Measurements from ENCODE around the gene ASB2.

ASB2 gene

GRCh38 chr14:93999573-93999972, 23.2 kb upstream of the ASB2 start:
- DNase-seq, result no peak

- no peak for DNase-seq
Observed at GRCh38 chr14:93998871-93999403, 22.6 kb upstream of the ASB2 start.

- DNase-seq, result no peak
Observed at GRCh38 chr14:93997916-93998870, 21.8 kb upstream of the ASB2 start.

GRCh38 chr14:93997082-93997481, 20.7 kb upstream of the ASB2 start, which contains the start of gene CCDC197:
Gene CCDC197 (plus strand): TSS chr14:93997301. CDS start chr14:93998132, 831 bp downstream.
- no peak for DNase-seq

- no peak for DNase-seq
Observed at GRCh38 chr14:93996130-93996695, 19.8 kb upstream of the ASB2 start.

GRCh38 chr14:93994919-93995682, 18.7 kb upstream of the ASB2 start:
- peak; percentile 58 for DNase-seq

- DNase-seq, result no peak
Observed at GRCh38 chr14:93993382-93993781, 17.0 kb upstream of the ASB2 start.

GRCh38 chr14:93991649-93992048, 15.3 kb upstream of the ASB2 start:
- no peak for DNase-seq

- no peak for DNase-seq
Observed at GRCh38 chr14:93991212-93991611, 14.8 kb upstream of the ASB2 start.

GRCh38 chr14:93989939-93990338, 13.6 kb upstream of the ASB2 start:
- no peak for DNase-seq

- DNase-seq, result no peak
Observed at GRCh38 chr14:93987815-93988476, 11.6 kb upstream of the ASB2 start.

- no peak for DNase-seq
Observed at GRCh38 chr14:93987376-93987775, 11.0 kb upstream of the ASB2 start.

- no peak for DNase-seq
Observed at GRCh38 chr14:93986955-93987354, 10.6 kb upstream of the ASB2 start.

GRCh38 chr14:93984987-93985410, 8.6 kb upstream of the ASB2 start:
- DNase-seq, result peak; percentile 31

GRCh38 chr14:93984070-93984469, 7.7 kb upstream of the ASB2 start:
- DNase-seq, result peak; percentile 34

- DNase-seq, result no peak
Observed at GRCh38 chr14:93982230-93983007, 6.0 kb upstream of the ASB2 start.

- no peak for DNase-seq
Observed at GRCh38 chr14:93981316-93982229, 5.2 kb upstream of the ASB2 start.

GRCh38 chr14:93980456-93981201, 4.3 kb upstream of the ASB2 start:
- no peak for DNase-seq

- DNase-seq, result no peak
Observed at GRCh38 chr14:93978735-93979134, 2.4 kb upstream of the ASB2 start.

All from T1000 (cell line).